Uterus (tissue), 2 donors: Measurements from ENCODE around the gene C16orf86.

Experiments
- CTCF ChIP-seq, 4 experiments: fragments of 200-600 bp in 2 of 4; fragments of 450-650 bp in 2 of 4; sonication (generic) in 2 of 4; IDR thresholded peaks; one replicate each; pipeline ENCODE4 v1.5.1; 2016 to 2019; ENCODE audit warnings: antibody characterized with exemption in 4 of 4, mild to moderate bottlenecking in 2 of 4, moderate library complexity in 1 of 4
- POLR2A ChIP-seq, 2 donors: fragments of 450-650 bp; IDR thresholded peaks; one replicate each; pipeline ENCODE4 v1.6.1; 2016; ENCODE audit warnings: antibody characterized with exemption in 2 of 2, mild to moderate bottlenecking in 1 of 2, moderate library complexity in 1 of 2

- TF ChIP-seq CTCF (IDR thresholded peaks at IDR 0.05) (no peak), POLR2A (IDR thresholded peaks at IDR 0.05) (no peak)
Observed at GRCh38 chr16:67675999-67676398, 9.4 kb downstream of the C16orf86 start.
